ENCODE measurements around the gene MICAL2. TPM values are rescaled to one million over a fixed set of nuclear protein-coding genes. Genes with fewer than 3 reads are reported as not detected.

MICAL2 gene
- total RNA-seq, 1 experiment from 2014 or later, result 53.4 TPM

GRCh38 chr11:12246147-12246546 lies 135.8 kb downstream of the MICAL2 start:
- DNase-seq (ENCODE audit: low spot score), result no peak

GRCh38 chr11:12246989-12247388 lies 136.6 kb downstream of the MICAL2 start:
- no peak for DNase-seq (ENCODE audit: low spot score)

- DNase-seq (ENCODE audit: low spot score), result no peak
Measured at GRCh38 chr11:12247543-12248254, 137.3 kb downstream of the MICAL2 start.

GRCh38 chr11:12248330-12248729 lies 137.9 kb downstream of the MICAL2 start:
- no peak for DNase-seq (ENCODE audit: low spot score)

GRCh38 chr11:12249590-12250260 lies 139.3 kb downstream of the MICAL2 start:
- DNase-seq (ENCODE audit: low spot score), result no peak

GRCh38 chr11:12251666-12252560 lies 141.5 kb downstream of the MICAL2 start:
- no peak for DNase-seq (ENCODE audit: low spot score)

GRCh38 chr11:12253843-12254281 lies 143.5 kb downstream of the MICAL2 start:
- DNase-seq (ENCODE audit: low spot score), result no peak

- no peak for DNase-seq (ENCODE audit: low spot score)
Measured at GRCh38 chr11:12258451-12258850, 148.1 kb downstream of the MICAL2 start.

GRCh38 chr11:12259956-12260355 lies 149.6 kb downstream of the MICAL2 start:
- DNase-seq (ENCODE audit: low spot score), result no peak

GRCh38 chr11:12260731-12261521 lies 150.5 kb downstream of the MICAL2 start:
- DNase-seq (ENCODE audit: low spot score), result no peak

GRCh38 chr11:12261551-12261950 lies 151.2 kb downstream of the MICAL2 start:
- no peak for DNase-seq (ENCODE audit: low spot score)

GRCh38 chr11:12263141-12263693 lies 152.8 kb downstream of the MICAL2 start:
- DNase-seq (ENCODE audit: low spot score), result no peak

GRCh38 chr11:12264361-12264760 lies 154.0 kb downstream of the MICAL2 start:
- no peak for DNase-seq (ENCODE audit: low spot score)

GRCh38 chr11:12266132-12266531 lies 155.7 kb downstream of the MICAL2 start:
- no peak for DNase-seq (ENCODE audit: low spot score)

GRCh38 chr11:12266943-12267342 lies 156.6 kb downstream of the MICAL2 start:
- no peak for DNase-seq (ENCODE audit: low spot score)

GRCh38 chr11:12267921-12268320 lies 157.5 kb downstream of the MICAL2 start:
- DNase-seq (ENCODE audit: low spot score), result no peak

- DNase-seq (ENCODE audit: low spot score), result no peak
Measured at GRCh38 chr11:12269104-12269441, 158.7 kb downstream of the MICAL2 start.

GRCh38 chr11:12269446-12270214 lies 159.2 kb downstream of the MICAL2 start:
- no peak for DNase-seq (ENCODE audit: low spot score)

GRCh38 chr11:12270215-12270797 lies 159.9 kb downstream of the MICAL2 start:
- no peak for DNase-seq (ENCODE audit: low spot score)

GRCh38 chr11:12270817-12271216 lies 160.4 kb downstream of the MICAL2 start:
- no peak for DNase-seq (ENCODE audit: low spot score)
